HG03139 (cell line): ENCODE results near the gene HADH.
"Not testable (repeated sequence)": the region's sequence is repeated elsewhere in the genome, so short reads cannot be mapped to it uniquely, and the experiment has no call there.

Source experiments
- ATAC-seq: cut with Tn5 transposase; IDR thresholded peaks from one replicate; pipeline ENCODE4 v1.9.1; 2021; ENCODE audit not compliant: unreplicated experiment

Gene HADH

DNA sequence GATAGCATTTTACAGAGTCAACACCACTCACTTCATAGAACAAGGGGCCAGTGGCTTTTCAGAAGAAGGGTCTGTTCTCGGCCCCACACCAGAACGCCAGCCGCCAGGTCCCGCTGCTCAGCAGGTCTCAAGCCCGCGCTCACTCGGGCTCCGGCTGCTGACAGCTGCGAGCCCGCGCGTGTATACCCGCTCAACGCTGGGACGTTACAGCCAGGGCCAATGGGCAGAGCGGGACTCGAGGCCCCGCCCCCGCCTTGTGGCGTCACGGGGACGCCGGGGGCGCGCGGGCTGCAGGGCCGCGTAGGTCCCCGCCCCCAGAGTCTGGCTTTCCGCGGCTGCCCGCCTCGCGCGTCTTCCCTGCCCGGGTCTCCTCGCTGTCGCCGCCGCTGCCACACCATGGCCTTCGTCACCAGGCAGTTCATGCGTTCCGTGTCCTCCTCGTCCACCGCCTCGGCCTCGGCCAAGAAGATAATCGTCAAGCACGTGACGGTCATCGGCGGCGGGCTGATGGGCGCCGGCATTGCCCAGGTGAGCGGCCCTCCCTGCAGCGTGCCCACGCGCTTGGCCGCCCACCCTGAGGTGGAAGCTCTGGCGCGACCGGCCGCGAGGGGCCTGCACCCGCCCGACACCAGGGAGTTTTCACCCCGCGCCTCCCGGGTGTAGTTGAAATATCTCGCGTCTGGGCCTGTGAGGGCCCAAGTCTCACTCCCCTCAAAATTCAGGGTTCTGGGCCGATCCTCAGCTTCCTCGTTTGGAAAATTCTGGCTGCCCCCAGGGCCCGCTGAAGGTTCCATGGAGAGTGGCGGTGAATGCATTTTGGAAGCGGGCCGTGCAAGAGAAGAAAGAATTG lies at the start of gene HADH:
HADH (plus strand) TSS at position 353 of the 850 bp plus-strand sequence; CDS start at position 397, 44 bp downstream.
- ATAC-seq, result peak; percentile 96

DNA sequence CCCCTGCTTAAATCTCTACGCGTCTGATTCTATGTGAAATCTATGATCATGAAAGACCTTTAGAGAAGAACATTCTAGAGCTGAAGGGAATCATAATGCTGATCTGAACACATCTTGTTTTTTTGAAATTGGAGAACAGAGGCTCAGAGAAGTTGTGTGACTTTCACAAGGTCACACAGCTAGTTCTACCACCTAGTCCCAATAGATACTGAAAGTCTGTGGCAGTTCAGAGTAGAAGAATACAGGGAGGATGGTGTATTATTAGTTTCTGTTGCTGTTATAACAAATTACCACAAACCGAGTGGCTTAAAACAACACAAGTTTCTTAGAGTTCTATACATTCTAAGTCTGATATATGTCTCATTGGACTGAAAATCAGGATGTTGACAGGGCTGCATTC lies 43.9 kb upstream of the HADH start:
- no peak for ATAC-seq

DNA sequence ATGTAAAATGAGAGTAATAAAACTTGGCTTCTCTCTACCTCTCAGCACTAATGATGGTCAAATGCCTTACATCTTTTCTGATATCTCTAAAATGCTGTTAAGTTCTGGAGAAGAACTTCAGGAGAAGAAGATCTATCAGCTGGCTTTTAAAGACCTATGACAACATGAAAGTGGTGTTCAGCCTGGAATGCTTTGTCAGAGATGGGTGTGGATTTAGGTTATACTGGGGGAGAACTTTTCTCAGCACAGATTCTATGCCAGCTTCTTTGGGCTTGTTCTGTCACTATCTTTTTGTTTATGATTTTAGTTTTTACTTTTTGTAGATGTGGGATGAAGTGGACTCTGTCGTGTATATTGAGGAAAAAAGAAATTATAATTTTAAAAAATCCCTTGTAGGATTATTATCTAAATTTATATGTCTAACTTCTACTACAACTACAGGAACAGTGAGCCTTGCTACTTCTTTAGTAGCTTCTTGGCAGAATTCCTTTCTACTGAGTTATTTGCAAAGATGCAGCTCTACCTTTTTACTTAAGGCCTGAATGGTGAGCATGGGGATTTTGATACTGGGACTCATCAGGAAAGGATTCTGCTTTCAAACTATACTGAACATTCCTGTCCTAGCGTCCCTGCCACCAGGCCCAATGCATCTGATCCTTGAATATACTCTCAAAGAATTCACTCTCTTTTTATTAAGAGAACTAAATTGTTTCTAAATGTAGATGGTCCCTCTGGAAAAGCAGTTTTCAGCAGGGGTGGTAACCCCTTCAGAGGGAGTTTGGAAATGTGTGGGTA lies 38.7 kb upstream of the HADH start:
- ATAC-seq, result no peak

DNA sequence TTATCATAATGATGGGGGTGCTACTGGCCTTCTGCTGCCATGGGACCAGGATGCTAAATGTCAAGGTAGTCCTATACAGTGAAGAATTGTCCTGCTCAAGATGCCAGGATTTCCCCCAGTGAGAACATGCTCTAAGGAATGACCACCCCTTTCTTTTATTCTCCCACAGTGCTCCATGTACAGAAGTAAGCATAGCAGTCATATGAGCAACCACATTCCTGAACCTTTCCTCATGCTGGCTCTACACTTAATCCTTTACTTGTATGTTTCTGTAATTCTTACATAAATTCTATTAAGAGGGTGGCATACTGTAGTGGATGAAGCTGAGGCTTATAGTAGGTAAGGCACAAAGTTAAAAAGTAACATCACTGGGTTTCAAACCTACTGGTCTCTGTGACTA lies 38.1 kb upstream of the HADH start:
- no peak for ATAC-seq

DNA sequence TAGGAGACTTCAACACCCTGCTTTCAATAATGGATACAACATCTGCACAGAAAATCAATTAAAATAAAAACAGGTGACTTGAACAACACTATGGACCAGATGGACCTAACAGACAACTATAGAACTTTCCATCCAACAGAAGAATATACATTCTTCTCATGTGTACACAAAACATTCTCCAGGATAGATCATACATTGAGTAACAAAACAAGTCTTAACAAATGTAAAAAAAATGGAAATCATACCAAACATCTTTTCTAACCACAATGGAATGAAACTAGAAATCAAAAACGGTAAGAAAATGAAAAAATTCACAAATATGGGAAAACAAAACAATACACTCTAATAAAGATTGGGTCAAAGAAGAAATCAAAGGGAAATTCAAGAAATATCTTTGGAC lies 33.7 kb upstream of the HADH start:
- no peak for ATAC-seq

DNA sequence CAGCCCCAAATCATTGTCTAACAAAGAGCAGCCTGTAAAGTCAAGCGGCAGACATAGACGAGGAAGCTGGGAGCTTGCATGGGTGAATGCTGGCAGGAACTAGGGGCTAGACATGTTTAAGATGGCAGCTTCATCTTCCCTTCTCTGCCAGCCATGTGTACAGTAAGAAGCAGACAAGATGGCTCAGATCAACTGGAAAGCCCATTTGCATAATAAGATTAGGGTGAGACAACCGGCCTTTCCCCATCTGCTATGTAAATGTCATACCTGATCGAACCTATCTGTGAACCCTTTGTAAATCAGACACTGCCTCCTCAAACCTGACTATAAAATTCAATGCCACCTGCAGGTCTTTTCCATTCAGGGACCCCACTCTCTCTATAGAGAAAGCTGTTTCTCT lies 22.8 kb upstream of the HADH start:
- no peak for ATAC-seq

DNA sequence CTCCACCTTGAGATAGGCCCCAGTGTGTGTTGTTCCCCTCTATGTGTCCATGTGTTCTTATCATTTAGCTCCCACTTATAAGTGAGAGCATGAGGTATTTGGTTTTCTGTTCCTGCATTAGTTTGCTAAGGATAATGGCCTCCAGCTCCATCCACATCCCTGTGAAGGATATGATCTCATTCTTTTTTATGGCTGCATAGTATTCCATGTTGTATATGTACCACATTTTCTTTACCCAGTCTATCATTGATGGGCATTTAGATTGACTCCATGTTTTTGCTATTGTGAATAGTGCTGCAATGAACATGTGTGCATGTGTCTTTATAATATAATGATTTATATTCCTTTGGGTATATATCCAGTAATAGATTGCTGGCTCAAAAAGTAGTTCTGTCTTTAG lies 22.2 kb upstream of the HADH start:
- ATAC-seq, result not testable (repeated sequence)

DNA sequence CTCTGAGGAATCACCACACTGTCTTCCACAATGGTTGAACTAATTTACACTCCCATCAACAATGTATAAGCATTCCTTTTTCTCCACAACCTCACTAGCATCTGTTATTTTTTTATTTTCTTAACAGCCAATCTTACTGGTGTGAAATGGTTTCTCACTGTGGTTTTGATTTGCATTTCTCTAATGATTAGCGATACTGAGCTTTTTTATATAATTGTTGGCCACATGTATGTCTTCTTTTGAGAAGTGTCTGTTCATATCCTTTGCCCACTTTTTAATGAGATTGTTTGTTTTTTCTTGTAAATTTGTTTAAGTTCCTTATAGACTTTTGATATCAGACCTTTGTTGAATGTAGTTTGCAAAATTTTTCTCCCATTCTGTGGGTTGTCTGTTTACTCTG lies 21.8 kb upstream of the HADH start:
- not testable (repeated sequence) for ATAC-seq

DNA sequence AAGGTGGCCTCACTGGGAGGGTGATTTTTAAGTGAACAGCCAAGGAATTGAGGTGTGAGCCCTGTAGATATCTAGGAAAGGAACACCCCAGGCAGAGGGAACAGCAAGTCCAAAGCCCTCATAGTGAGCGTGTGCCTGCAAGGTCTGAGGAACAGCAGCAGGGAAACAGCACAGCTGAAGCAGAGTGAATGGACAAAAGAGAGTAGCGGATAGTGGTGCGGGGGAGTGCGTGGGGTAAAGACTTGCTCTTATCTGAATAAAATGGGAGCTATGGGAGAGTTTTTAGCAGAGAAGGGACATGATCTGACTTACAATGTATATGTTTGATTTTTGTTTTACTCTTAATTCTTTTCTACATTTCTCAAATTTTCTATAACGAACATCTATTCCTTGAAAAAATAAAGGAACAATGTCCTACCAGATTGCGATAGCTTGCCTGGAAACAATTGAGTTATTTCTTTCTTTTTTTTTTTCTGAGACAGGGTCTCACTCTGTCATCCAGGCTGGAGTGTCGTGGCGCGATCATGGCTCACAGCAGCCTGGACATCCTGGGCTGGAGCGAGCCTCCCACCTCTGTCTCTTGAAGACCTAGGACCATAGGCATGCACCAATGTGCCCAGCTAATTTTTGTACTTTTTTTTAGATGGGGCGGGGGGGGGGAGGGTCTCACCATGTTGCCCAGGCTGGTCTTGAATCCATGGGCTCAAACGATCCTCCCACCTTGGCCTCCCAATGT lies 19.5 kb upstream of the HADH start:
- ATAC-seq, result no peak

DNA sequence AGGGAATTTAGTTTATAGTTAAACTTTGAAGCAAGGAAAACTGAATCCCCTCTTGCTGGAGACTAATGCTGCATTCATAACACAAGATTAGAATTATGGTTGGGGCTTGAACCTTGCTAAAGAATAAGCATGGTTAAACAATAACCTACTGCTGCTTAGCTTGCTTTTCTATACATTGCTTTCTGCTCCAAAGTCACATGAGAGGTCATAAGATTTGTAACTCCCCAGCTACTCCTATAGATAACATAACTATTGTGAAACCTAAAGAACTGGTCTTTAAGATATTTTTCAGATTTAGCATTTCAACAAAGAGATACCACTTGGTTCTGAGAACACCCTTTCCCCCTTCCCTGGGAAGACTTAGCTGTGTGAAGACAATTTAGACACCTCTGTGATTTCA lies 17.1 kb upstream of the HADH start:
- no peak for ATAC-seq

DNA sequence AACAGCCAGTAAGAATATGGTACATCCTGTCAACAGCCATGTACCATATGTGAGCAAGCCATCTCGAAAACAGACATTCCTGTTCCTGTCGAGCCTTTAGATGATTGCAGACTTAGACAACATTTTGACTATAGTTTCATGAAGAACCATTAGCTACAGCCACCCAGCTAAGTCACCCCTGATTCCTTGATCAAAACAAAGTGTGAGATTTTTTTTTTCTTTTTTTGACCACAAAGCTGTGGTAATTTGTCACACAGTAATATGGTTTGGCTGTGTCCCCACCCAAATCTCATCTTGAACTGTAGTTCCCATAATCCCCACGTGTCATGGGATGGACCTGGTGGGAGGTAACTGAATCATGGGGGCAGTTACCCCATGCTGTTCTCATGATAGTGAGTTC lies 15.2 kb upstream of the HADH start:
- ATAC-seq, result no peak

DNA sequence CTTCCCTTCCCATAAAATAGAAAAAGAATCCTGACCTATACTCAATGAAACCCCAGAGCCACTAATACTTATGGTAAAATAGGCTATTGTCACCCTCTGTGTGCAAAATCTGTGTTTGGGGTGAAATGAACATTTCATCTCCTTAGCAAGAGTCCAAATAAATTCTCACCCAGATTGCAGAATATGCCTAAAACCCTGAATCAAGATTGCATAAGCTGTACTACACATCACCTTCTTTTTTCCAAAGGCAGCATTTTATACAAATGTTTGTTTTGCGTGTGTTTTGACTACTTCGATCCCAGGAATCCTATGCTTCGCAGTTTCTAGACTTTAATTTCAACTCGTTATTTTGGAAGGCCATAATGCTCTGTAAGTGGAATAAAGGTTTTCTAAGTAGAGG lies 12.2 kb upstream of the HADH start:
- ATAC-seq, result no peak

DNA sequence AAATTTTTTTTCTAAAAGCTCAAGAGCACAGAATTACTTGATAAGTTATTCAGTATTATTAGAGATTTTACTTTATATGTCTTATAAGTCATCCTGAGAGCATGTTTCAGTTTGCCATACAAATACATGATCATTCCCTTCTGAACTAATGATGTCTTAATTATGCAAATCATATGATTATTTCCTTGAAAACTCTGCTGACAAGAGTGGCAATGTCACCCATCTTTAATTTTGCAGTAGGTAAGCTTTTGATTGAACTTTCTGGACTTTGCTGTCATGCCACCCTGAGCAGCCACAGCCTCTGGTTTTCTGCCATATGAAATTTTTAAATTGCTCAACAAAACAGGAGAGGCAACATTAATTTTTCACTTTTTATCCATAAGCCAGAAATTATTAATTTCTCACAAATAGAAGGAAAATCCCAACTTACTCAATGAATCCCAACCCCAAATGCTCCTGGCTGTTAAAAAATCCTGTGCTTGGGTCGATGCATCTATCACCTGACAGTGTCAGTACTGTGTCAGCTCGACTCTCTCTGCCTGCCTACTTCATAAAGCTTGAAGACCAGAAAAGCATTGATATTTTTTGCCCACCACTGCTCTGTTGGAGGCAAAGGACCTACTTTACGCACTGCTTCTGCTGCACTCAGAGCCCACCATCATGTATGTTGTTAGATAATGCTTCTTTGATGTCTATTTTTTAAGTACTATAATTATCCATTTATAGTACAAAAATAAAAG lies 11.6 kb upstream of the HADH start:
- no peak for ATAC-seq

DNA sequence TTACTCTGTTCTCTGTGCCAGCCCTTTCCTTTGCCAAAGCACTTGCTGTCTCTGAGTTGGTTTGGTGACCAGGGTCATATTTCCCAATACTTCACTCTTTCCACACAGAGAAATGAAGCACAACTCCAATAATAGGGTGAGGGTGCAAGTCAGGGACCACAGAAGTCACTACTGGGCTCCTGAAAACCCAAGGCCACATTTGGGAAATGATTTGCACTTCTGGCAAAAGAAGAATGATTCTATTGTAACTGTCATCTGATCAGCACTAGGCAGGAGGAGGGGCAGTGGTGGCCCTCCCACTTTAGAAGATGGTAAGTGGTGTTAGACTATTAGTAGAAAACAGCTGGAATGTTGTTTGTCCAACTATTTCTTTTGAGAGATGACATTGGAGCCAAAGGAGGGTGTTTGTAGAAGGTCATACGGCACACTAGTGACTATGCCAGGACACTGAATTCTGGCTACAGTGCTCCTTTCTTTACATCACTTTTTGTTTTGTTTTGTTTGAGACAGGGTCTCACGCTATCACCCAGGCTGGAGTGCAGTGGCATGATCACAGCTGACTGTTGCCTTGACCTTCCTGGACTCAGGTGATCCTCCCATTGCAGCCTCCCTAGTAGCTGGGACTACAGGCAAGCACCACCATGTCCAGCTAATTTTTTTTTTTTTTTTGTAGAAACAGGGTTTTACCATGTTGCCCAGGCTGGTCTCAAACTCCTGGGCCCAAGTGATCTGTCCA lies 10.8 kb upstream of the HADH start:
- no peak for ATAC-seq

DNA sequence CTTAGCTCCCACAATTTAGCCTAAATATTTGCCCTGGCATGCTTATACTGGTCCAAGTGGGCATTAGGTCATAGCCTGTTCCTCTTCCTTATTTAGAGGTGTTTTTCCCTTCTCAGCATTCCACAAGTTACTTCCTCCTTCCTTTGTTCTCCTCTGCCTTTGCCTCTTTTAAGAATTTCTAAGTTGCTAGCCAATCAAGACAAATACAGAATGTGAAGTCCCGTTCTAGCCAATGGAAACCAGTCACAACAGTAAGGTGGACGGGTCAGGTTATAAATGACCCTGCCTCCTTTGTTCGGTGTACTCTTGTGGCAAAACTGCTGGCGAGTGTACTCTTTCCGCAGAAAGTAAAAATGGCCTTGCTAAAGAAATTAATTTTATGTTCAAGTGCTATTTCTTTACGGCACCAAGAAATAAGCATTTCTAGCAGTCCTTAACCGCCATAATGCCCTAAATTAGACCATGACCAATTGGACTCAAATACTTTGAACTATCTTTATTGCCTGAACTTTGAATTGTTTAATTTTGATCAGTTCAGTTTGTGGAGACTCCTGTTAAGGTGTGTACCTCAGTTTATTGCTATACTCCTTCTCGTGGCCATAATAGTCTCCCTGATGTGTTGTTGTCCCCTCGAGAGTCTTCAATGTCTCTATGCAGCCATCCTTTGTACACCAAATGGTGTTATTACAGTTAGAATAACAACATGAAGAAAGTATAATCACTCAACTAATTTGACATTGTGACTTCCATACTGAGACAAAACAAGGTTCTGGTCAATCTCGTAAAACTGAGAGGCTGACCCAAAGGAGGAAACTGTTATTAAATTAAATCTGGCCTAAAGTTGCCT lies 1.6 kb upstream of the HADH start:
- ATAC-seq, result no peak

DNA sequence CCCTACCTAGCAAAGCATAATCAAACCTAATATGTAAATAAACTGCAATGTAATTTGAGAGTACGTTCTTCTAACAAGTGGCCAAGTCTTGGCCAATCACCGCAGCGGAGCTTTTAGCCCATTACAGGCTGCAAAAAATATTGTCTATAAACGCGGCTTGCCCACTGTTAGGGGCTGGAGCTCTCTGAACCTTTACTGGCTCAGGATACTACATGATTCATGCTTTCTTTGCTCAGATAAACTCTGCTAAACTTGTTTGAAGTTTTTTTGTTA lies 990 bp upstream of the HADH start:
- ATAC-seq, result no peak

DNA sequence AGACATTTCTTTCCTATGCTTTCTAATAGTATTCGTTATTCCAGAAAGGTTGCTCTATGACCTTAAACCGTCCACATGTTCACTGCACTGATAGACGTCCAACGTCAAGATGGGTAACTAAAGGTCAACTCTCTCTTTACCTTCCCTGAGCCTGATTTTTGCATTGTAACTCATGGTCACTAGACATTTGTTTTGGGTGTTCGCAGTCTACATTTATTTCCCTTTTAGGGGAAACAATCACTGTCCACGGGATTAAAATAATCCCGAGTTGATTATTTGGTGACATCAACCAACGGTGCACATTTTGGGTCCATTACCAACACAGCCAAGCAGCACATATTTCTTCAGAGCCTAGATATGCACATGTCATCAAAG lies 540 bp upstream of the HADH start:
- no peak for ATAC-seq

DNA sequence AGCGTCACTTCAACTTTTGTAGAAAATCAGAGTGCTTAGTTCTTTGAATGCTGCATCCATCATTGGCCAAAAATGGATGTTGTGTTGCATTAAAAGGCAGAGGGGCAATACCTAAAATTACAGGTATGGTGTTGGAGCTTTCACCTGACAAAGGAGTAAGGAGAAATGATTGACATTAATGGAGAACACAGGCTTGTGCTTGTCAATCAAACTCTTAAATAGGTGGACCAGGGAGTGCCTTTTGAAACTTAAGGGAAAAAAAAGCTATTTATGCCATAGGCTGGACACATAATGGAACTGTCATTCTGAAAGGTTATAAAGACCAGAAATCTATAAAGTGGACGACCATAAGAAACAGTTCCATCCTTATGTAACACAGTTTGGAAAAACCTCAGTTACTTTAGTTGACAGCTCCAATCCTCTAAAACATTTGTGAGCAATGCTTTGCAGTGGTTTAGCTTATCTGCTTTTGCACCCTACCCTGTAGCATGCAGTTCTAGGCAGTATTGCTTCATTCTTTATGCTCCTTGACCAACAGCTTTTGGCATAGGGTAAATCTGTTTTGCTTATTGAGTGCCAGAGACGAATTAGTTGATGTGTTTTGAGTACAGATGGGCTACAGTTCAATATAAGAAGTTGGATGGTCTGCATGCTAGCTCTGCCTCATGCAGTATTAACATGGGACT lies 2.4 kb downstream of the HADH start:
- no peak for ATAC-seq

DNA sequence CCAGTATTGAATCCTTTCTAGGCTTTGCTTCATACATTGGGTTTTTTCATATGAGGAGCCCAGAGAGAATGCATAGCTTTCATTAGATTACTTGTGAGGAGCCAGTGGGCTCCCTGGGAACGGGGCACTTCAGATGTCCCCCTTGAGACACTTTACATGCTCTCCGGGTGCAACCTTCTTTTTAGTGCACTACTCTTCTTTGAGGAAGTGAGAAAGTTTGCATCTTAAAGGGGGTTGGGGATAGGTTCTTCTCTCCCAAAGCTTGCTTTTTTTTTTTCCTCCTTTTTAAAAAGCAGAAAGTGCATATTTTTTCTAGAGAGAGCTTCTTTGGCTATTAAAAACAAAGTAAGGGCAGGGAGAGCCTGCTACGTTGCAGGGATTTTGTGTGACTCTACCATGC lies 4.3 kb downstream of the HADH start:
- peak; percentile 33 for ATAC-seq
